Measurements from ENCODE around the gene DCAF7. TPM values are rescaled to one million over a fixed set of nuclear protein-coding genes. Genes with fewer than 3 reads are reported as not detected.

The DCAF7 gene
- total RNA-seq, 2 experiments from 2014 or later: 113 TPM

DNA sequence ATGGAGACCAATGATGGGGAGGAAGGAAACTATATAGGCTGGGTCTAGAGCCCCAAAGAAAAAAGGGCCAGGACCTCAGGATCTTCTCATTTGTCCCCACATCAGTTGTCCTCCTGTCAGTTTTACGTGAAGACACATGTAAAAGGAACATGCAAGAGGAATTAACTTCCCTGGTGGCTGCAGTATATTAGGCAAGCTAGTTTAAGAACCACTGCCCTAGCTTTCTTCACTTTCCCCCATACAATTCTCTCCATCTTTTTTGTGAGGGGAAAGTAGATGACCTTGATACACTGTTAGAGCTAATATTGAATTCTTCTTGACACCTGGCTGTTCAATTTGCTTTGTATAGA is 74.2 kb downstream of the DCAF7 start:
- ATAC-seq (ENCODE audit: low read depth): no peak
- Mint-ChIP-seq H3K4me3 (peak overlapping the region; percentile 28), H3K4me1 (peaks cover 31% of the 10 kb centered on the region), H3K27ac (no peak overlapping the region), H3K9me3 (no peaks in the 10 kb centered on the region), H3K36me3 (no peaks in the 10 kb centered on the region), H3K27me3 (no peaks in the 10 kb centered on the region)
- DNase-seq: no peak
- POLR2A ChIA-PET: interaction anchor here (1.2 to 1.3 kb wide), 2 partner anchors 72 to 74 kb away, joined by 3 to 5 read pairs; no protein-coding TSS in a partner anchor

DNA sequence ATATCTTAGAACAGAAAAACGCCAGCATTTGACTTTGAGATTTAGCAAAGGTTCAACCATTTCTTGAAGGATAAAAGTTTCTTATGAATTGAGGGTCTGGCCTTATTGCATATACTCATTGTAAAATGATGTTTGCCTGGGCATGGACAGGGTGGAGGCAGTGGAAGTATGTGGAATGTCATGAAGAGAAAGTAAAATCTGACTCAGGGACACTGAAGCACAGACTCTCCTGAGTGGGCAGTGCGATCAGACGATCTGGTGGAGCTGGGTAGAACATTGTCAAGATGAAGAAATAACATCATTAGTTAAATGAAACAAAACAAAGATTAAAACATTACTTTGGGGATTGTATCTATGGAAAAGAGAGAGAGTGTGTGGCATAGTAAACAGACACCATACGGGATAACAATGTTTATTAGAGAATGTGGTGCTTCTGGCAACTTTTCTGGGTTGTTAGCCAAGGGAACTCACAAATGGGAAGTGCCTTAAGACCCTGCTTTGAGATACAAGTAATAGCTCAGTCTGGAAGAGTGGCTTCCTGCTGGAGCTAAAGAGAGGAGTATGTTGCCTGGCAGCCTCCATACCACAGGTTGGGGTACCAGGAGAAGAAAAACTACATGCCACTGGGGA is 76.4 kb downstream of the DCAF7 start:
- DNase-seq (no peak), ATAC-seq (ENCODE audit: low read depth) (no peak)
- Mint-ChIP-seq H3K27ac (no peak overlapping the region), H3K36me3 (no peaks in the 10 kb centered on the region), H3K9me3 (no peaks in the 10 kb centered on the region), H3K4me3 (no peak overlapping the region), H3K27me3 (no peaks in the 10 kb centered on the region), H3K4me1 (peaks cover 29% of the 10 kb centered on the region)
- POLR2A ChIA-PET: interaction anchor here (1.0 kb wide), 1 partner anchor 70 kb away, joined by 3 read pairs; no protein-coding TSS in a partner anchor

DNA sequence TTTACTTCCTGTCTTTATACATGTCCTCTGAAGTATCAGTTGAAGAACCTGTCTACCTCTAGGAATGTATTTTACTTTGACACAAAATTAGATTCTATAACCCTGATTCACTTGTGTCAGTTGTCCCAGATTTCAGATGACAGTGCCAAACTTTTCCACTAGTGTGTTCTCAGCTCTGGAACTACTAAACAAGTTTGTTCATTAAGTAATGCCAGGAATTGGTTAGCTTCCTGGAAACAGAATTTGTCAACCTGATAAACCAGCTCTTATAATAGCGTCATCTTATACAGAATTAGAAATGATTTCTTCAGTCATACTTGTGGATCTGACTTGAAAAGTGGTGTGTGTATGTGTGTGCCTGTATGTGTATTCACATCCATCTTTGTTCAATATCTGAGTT is 79.3 kb downstream of the DCAF7 start:
- peaks cover 25% of the 10 kb centered on the region for H3K4me1 Mint-ChIP-seq
- POLR2A ChIA-PET: interaction anchor here (1.4 kb wide), 1 partner anchor 65 kb away, joined by 4 read pairs; no protein-coding TSS in a partner anchor
- H3K9me3 Mint-ChIP-seq: no peaks in the 10 kb centered on the region
- H3K27ac Mint-ChIP-seq: no peak overlapping the region
- ATAC-seq (ENCODE audit: low read depth): no peak
- H3K27me3 Mint-ChIP-seq: no peaks in the 10 kb centered on the region
- DNase-seq: no peak
- peaks cover 6% of the 10 kb centered on the region for H3K36me3 Mint-ChIP-seq
- no peak overlapping the region for H3K4me3 Mint-ChIP-seq

DNA sequence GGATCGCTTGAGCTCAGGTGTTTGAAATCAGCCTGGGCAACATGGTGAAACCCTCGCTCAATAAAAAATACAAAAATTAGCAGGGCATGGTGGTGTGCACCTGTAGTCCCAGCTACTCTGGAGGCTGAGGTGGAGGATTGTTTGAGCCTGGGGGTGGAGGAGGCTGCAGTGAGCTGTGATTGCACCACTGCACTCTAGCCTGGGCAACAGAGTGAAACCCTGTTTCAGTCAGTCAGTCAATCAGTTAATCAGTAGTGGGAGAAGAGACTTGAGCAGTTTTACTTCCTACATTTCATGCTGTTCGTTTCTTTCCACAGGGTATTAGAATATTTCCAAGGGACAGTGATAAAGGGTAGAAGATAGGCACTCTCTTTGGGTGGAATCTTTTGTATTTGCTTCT is 80.8 kb downstream of the DCAF7 start:
- no peaks in the 10 kb centered on the region for H3K27me3 Mint-ChIP-seq
- H3K27ac Mint-ChIP-seq: no peak overlapping the region

DNA sequence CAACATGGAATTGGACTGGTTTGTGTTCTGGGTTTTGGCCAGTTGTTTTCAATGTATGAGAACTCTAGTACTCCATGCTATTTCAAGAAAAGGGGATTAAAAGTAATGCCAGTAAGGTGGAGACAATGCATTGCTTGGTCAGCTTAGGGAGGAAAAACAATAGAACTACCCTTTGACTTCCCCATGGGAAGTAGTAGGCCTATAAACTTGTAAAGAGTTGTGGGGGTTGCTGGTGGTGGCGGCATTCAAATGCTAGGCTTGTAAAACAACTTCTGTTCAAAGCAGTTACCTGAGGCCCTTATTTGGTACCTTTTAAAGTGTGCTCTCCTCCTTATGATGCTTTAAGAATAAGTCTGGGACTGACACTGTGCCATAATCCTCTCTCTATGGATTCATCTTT is 81.3 kb downstream of the DCAF7 start:
- H3K36me3 Mint-ChIP-seq: peaks cover 9% of the 10 kb centered on the region

More for the DNA sequence above, 80.8 kb downstream of the DCAF7 start:
- Mint-ChIP-seq H3K4me1 (peaks cover 23% of the 10 kb centered on the region), H3K36me3 (peaks cover 6% of the 10 kb centered on the region), H3K4me3 (no peak overlapping the region), H3K9me3 (no peaks in the 10 kb centered on the region)
- no peak for DNase-seq
- POLR2A ChIA-PET: interaction anchor here (1.4 kb wide), 1 partner anchor 63 kb away, joined by 4 read pairs; no protein-coding TSS in a partner anchor
- no peak for ATAC-seq (ENCODE audit: low read depth)

DNA sequence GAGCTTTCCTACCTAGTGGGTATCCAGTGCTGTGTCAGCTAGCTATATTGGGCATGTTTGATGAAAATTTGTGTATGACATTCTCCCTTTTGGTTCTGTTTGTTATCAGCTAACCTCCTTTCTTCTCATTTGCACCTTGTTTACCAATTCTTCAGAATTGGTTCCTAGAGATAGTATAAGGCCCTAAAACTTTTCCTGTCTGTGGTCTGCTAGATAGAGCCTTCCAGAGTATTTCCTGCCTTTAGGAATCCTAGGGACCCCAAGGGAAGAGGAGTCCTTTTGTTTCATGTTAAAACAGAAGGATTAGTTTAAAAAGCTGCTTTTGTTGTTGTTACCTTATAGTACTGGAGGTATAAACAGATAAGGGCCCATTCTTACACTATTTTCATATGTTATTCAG is 83.5 kb downstream of the DCAF7 start:
- POLR2A ChIA-PET: interaction anchor here (0.5 to 1.1 kb wide), 2 partner anchors 12 to 65 kb away, joined by 3 read pairs; partner anchors contain the start of gene MAP3K3
- H3K4me3 Mint-ChIP-seq: peak overlapping the region; percentile 2
- peak overlapping the region; percentile 2 for H3K27ac Mint-ChIP-seq

More for the DNA sequence above, 81.3 kb downstream of the DCAF7 start:
- H3K27ac Mint-ChIP-seq: no peak overlapping the region
- ATAC-seq (ENCODE audit: low read depth): no peak
- H3K9me3 Mint-ChIP-seq: no peaks in the 10 kb centered on the region
- H3K27me3 Mint-ChIP-seq: no peaks in the 10 kb centered on the region
- POLR2A ChIA-PET: no interaction called here
- H3K4me1 Mint-ChIP-seq: peaks cover 20% of the 10 kb centered on the region
- H3K4me3 Mint-ChIP-seq: no peak overlapping the region
- DNase-seq: no peak

DNA sequence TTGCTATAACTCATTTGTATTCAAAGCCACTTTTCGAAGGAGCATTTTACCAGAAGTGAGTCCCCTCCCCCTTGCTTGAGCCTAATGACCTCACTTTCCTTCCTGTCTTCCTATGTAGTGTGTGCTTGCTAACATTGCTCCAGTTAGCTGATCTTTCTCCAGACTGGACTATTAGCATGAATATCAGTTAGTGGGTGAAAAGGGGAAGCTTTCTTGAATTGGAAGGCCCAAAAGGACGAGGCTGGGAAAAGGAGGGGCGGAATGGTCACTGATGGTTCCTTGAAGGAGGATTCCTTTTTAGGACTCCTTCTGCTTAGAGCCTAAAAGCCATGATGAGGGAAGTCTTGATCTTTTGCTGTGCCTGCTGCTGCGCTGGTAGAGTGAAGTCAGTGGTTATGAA is 83.9 kb downstream of the DCAF7 start:
- Mint-ChIP-seq H3K27ac (peak overlapping the region; percentile 26), H3K4me3 (peak overlapping the region; percentile 2), H3K27me3 (no peaks in the 10 kb centered on the region), H3K9me3 (no peaks in the 10 kb centered on the region), H3K36me3 (peaks cover 9% of the 10 kb centered on the region), H3K4me1 (peaks cover 17% of the 10 kb centered on the region)
- POLR2A ChIA-PET: interaction anchor here (1.1 kb wide), 1 partner anchor 64 kb away, joined by 3 read pairs; no protein-coding TSS in a partner anchor
- DNase-seq (no peak), ATAC-seq (ENCODE audit: low read depth) (peak; percentile 45)

More for the DNA sequence above, 83.5 kb downstream of the DCAF7 start:
- peaks cover 14% of the 10 kb centered on the region for H3K4me1 Mint-ChIP-seq
- peaks cover 9% of the 10 kb centered on the region for H3K36me3 Mint-ChIP-seq
- H3K27me3 Mint-ChIP-seq: no peaks in the 10 kb centered on the region
- no peaks in the 10 kb centered on the region for H3K9me3 Mint-ChIP-seq
- no peak for DNase-seq
- ATAC-seq (ENCODE audit: low read depth): no peak

DNA sequence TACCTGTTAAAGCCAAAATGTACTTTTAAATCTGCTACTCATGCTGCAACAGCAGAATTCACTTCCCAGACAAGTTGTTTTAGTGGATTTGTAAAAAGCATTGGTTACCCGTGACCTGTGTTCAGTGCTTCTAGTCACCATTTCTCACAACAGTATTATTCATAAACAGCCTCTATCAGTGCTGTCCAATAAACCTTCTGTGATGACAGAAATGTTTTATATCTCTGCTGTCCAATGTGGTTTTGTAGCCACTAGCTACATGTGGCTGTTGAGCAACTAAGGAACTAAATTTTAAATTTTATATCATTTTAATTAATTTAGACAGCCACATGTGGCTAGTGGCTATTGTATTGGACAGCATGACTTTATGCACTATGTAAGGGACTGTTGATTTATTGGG is 84.5 kb downstream of the DCAF7 start:
- no peaks in the 10 kb centered on the region for H3K27me3 Mint-ChIP-seq
- POLR2A ChIA-PET: interaction anchor here (1.1 kb wide), 1 partner anchor 64 kb away, joined by 3 read pairs; no protein-coding TSS in a partner anchor
- no peaks in the 10 kb centered on the region for H3K9me3 Mint-ChIP-seq
- no peak for ATAC-seq (ENCODE audit: low read depth)
- H3K4me1 Mint-ChIP-seq: peaks cover 17% of the 10 kb centered on the region
- H3K4me3 Mint-ChIP-seq: no peak overlapping the region
- H3K36me3 Mint-ChIP-seq: peaks cover 9% of the 10 kb centered on the region
- no peak for DNase-seq
- H3K27ac Mint-ChIP-seq: no peak overlapping the region

DNA sequence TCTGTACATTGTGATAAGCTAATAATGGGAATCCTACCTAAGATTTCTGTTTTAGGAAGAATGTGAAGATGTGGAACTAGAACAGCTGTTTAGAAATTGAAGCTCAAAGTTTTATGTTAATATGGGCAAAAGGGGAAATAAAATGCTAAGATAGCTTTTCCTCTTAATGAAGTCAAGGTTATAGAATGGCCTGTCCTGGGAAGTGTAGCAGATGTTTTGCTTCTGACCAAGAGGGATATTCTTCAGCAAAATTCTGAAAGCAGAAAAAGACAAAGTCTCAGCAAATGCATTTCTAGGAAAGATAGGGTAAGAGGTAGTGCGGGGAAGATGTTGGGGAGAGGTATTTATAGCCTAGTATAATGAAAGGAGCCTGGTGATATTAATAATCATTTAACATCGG is 85.0 kb downstream of the DCAF7 start:
- ATAC-seq (ENCODE audit: low read depth) (no peak), DNase-seq (no peak)
- POLR2A ChIA-PET: no interaction called here
- Mint-ChIP-seq H3K27ac (no peak overlapping the region), H3K27me3 (no peaks in the 10 kb centered on the region), H3K4me1 (peaks cover 16% of the 10 kb centered on the region), H3K4me3 (no peak overlapping the region), H3K9me3 (no peaks in the 10 kb centered on the region), H3K36me3 (peaks cover 9% of the 10 kb centered on the region)

DNA sequence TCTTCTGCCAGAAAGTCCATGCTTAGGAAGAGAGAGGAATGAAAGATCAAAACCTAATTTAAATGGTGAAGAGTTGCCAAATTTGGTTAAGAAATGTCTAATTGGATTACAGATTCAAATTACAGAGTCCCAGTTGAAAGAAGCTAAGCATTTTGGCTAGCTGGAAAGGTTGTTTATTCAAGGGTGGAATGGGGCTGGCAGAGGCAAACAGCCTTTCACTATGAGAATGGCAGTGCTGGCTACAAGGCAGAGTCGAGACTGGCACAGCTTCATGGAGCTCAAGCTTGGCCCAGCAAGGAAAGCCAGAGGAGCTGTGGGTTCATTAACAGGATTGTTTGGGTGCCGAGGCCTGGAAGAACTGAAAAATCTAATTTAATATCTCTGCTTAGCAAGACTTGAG is 85.5 kb downstream of the DCAF7 start:
- POLR2A ChIA-PET: interaction anchor here (0.5 kb wide), 1 partner anchor 34 kb away, joined by 6 read pairs; no protein-coding TSS in a partner anchor
- ATAC-seq (ENCODE audit: low read depth) (no peak), DNase-seq (no peak)
- H3K27ac Mint-ChIP-seq: no peak overlapping the region
- peaks cover 16% of the 10 kb centered on the region for H3K4me1 Mint-ChIP-seq
- no peaks in the 10 kb centered on the region for H3K9me3 Mint-ChIP-seq
- H3K36me3 Mint-ChIP-seq: peaks cover 11% of the 10 kb centered on the region
- H3K27me3 Mint-ChIP-seq: no peaks in the 10 kb centered on the region
- H3K4me3 Mint-ChIP-seq: no peak overlapping the region

DNA sequence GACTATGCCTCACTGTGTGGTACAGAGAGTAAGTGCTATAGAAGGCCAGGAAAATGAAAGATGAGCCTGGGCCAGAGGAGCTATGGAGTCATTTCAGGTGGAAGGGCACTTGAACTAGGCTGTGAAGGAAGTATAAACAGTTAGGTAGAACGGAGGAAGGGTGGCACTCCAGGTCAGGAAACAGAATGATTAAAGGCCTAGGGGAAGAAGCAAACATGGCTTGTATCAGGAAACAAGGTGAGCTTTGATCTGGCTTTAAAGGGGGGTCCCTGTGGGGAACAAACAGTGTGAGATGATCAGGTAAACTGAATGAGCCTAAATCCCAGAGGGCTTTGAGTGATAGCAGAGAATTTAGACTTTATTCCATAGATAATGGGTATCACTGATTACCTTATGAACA is 88.8 kb downstream of the DCAF7 start:
- Mint-ChIP-seq H3K4me1 (peaks cover 9% of the 10 kb centered on the region), H3K36me3 (peaks cover 9% of the 10 kb centered on the region), H3K27me3 (no peaks in the 10 kb centered on the region), H3K4me3 (no peak overlapping the region), H3K27ac (no peak overlapping the region), H3K9me3 (no peaks in the 10 kb centered on the region)
- POLR2A ChIA-PET: interaction anchor here (1.0 to 1.7 kb wide), 2 partner anchors 17 to 59 kb away, joined by 3 to 5 read pairs; partner anchors contain the start of gene MAP3K3
- ATAC-seq (ENCODE audit: low read depth): no peak
- DNase-seq: no peak

DNA sequence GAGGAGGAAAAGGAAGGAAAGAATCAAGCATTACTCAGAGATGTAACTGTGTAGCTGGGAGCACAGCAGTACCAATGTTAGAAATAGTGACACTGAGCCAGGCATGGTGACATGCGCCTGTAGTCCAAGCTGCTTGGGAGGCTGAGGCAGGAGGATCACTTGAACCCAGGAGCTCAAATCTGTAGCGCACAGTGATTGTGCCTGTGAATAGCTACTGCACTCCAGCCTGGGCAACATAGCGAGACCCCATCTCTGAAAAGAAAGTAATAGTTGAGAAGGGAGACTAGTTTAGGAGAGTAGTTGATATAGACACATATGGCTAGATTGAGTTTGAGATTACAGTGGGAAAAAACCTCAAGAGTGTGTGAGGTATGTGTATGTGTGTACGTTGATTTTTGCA is 89.8 kb downstream of the DCAF7 start:
- Mint-ChIP-seq H3K27me3 (no peaks in the 10 kb centered on the region), H3K4me1 (peaks cover 5% of the 10 kb centered on the region), H3K9me3 (no peaks in the 10 kb centered on the region), H3K36me3 (peaks cover 6% of the 10 kb centered on the region), H3K4me3 (no peak overlapping the region), H3K27ac (no peak overlapping the region)
- ATAC-seq (ENCODE audit: low read depth) (no peak), DNase-seq (no peak)
- POLR2A ChIA-PET: no interaction called here

DNA sequence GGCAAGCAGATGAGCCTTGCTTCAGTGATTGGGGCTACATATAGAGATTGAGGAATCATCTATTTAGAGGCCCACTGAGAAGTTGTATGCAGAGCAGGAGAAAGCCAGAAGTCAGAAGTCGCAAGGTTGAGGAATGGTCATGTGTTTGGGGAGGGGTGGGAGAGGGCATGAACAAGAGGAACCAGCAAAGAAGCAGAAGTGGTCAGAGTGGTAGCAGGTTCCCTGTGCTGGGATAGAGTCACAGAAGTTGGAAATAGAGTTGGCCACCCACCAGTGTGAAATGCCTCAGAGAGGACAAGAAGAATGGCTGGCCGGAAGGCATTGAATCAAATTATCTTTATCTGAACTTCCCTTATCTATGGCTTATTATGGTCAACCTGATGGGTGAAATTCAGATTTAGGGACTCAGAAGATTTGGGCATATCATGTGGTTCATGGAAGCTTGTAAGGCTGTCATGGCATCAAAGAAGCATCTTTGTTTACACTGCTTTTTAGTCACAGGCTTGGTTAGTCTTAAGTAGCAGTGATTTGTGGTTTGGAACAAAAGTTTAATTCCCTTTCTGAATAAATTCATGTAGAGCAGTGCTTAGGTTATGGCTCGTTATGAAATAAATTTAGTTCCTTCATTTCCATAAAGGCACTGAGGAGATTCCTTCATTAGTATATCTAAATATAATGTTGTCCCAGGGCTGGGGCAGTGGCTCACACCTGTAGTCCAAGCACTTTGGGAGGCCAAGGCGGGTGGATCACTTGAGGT is 91.6 kb downstream of the DCAF7 start:
- peaks cover 6% of the 10 kb centered on the region for H3K36me3 Mint-ChIP-seq
- H3K27ac Mint-ChIP-seq: no peak overlapping the region
- POLR2A ChIA-PET: no interaction called here

More for the DNA sequence above, 91.6 kb downstream of the DCAF7 start:
- no peaks in the 10 kb centered on the region for H3K27me3 Mint-ChIP-seq
- H3K4me1 Mint-ChIP-seq: peaks cover 8% of the 10 kb centered on the region
- no peaks in the 10 kb centered on the region for H3K9me3 Mint-ChIP-seq
- DNase-seq (no peak), ATAC-seq (ENCODE audit: low read depth) (no peak)
- no peak overlapping the region for H3K4me3 Mint-ChIP-seq
